Suprapubic skin (tissue), 4 donors: ENCODE results near the gene SPOCD1. TPM values are rescaled to one million over a fixed set of nuclear protein-coding genes. Genes with fewer than 3 reads are reported as not detected.

Source experiments
- DNase-seq, 2 donors: peaks; one replicate each; pipeline ENCODE4 v3.0.0-alpha.2; 2019; ENCODE audit warnings: low spot score in 2 of 2
- H3K27ac ChIP-seq: fragments of 200-600 bp; sonication (generic); one replicate; pipeline ENCODE4 v1.5.1; 2019
- H3K27me3 ChIP-seq: fragments of 200-600 bp; sonication (generic); one replicate; pipeline ENCODE4 v1.5.1; 2019
- H3K36me3 ChIP-seq: fragments of 200-600 bp; sonication (generic); one replicate; pipeline ENCODE4 v1.5.1; 2019
- H3K4me1 ChIP-seq: fragments of 200-600 bp; sonication (generic); one replicate; pipeline ENCODE4 v1.5.1; 2019
- H3K4me3 ChIP-seq: fragments of 200-600 bp; sonication (generic); one replicate; pipeline ENCODE4 v1.5.1; 2019; ENCODE audit warnings: mild to moderate bottlenecking
- H3K9me3 ChIP-seq: fragments of 200-600 bp; sonication (generic); one replicate; pipeline ENCODE4 v1.5.1; 2019
- EP300 ChIP-seq: sonication (generic); formaldehyde crosslinking; IDR thresholded peaks from one replicate; pipeline ENCODE4 v1.6.1; 2017; ENCODE audit warnings: antibody characterized with exemption
- POLR2A ChIP-seq, 2 donors: fragments of 450-650 bp; IDR thresholded peaks; one replicate each; pipeline ENCODE4 v1.6.1; 2017; ENCODE audit warnings: antibody characterized with exemption in 2 of 2, mild to moderate bottlenecking in 2 of 2, moderate library complexity in 2 of 2
- POLR2AphosphoS5 ChIP-seq, 3 donors: sonication (generic); formaldehyde crosslinking; IDR thresholded peaks; one replicate each; pipeline ENCODE4 v1.6.1; 2017; ENCODE audit warnings: antibody characterized with exemption in 3 of 3
- WGBS: methylation state at CpG from one replicate; pipeline ENCODE4 v1.1.5; 2018; 5-methylcytosine and 5-hydroxymethylcytosine counted together
- total RNA-seq, 4 donors: library from RNA; depleted of rRNA; stranded (reverse); fragments of >200 nt; gene quantifications; one replicate each; pipeline ENCODE4 v1.1.0, GENCODE V29; 2016
- TF ChIP-seq, protein P1 (sequence below), 2 donors: fragments of 200-600 bp in 1 of 2; fragments of 450-650 bp in 1 of 2; sonication (generic) in 1 of 2; IDR thresholded peaks; one replicate each; pipeline ENCODE4 v1.5.1; 2016 to 2019; ENCODE audit warnings: antibody characterized with exemption in 2 of 2, mild to moderate bottlenecking in 1 of 2, moderate library complexity in 1 of 2

SPOCD1 gene
- total RNA-seq, 4 donors from 2014 or later, result 3.2 TPM; not detected in 3

GRCh38 chr1:31749785-31750735 lies 65.8 kb downstream of the SPOCD1 start:
- no peaks in the 10 kb centered on the region for H3K9me3 ChIP-seq
- H3K27me3 ChIP-seq, result no peaks in the 10 kb centered on the region
- no peaks in the 10 kb centered on the region for H3K36me3 ChIP-seq
- H3K27ac ChIP-seq, result no peak overlapping the region
- no peak for DNase-seq
- TF ChIP-seq, protein P1, sequence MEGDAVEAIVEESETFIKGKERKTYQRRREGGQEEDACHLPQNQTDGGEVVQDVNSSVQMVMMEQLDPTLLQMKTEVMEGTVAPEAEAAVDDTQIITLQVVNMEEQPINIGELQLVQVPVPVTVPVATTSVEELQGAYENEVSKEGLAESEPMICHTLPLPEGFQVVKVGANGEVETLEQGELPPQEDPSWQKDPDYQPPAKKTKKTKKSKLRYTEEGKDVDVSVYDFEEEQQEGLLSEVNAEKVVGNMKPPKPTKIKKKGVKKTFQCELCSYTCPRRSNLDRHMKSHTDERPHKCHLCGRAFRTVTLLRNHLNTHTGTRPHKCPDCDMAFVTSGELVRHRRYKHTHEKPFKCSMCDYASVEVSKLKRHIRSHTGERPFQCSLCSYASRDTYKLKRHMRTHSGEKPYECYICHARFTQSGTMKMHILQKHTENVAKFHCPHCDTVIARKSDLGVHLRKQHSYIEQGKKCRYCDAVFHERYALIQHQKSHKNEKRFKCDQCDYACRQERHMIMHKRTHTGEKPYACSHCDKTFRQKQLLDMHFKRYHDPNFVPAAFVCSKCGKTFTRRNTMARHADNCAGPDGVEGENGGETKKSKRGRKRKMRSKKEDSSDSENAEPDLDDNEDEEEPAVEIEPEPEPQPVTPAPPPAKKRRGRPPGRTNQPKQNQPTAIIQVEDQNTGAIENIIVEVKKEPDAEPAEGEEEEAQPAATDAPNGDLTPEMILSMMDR (IDR thresholded peaks at IDR 0.05), result no peak
- TF ChIP-seq POLR2A (IDR thresholded peaks at IDR 0.05), result no peak
- TF ChIP-seq EP300, result no peak
- TF ChIP-seq POLR2AphosphoS5 (IDR thresholded peaks at IDR 0.05), result no peak
- H3K4me3 ChIP-seq, result no peak overlapping the region
- WGBS, result 93% methylated on average over 7 of the region's 7 CpGs
- H3K4me1 ChIP-seq, result peaks cover 6% of the 10 kb centered on the region

GRCh38 chr1:31748365-31748764 lies 67.5 kb downstream of the SPOCD1 start:
- TF ChIP-seq POLR2AphosphoS5 (IDR thresholded peaks at IDR 0.05), result no peak
- TF ChIP-seq EP300, result no peak
- TF ChIP-seq, protein P1 (IDR thresholded peaks at IDR 0.05), result no peak
- TF ChIP-seq POLR2A (IDR thresholded peaks at IDR 0.05), result no peak
- Histone ChIP-seq H3K36me3 (no peaks in the 10 kb centered on the region), H3K27me3 (no peaks in the 10 kb centered on the region), H3K4me3 (no peak overlapping the region), H3K9me3 (no peaks in the 10 kb centered on the region), H3K27ac (no peak overlapping the region), H3K4me1 (no peaks in the 10 kb centered on the region)
- 100% methylated on average over 2 of the region's 4 CpGs for WGBS
- DNase-seq, result no peak

GRCh38 chr1:31747304-31747703 lies 68.5 kb downstream of the SPOCD1 start:
- Histone ChIP-seq H3K36me3 (no peaks in the 10 kb centered on the region), H3K9me3 (no peaks in the 10 kb centered on the region), H3K4me1 (no peaks in the 10 kb centered on the region), H3K4me3 (no peak overlapping the region), H3K27ac (no peak overlapping the region), H3K27me3 (no peaks in the 10 kb centered on the region)
- TF ChIP-seq POLR2AphosphoS5 (IDR thresholded peaks at IDR 0.05) (no peak), POLR2A (IDR thresholded peaks at IDR 0.05) (no peak), EP300 (no peak)
- TF ChIP-seq, protein P1 (IDR thresholded peaks at IDR 0.05), result no peak
- 87% methylated on average over 1 of the region's 1 CpG for WGBS
- DNase-seq, result no peak

DNA sequence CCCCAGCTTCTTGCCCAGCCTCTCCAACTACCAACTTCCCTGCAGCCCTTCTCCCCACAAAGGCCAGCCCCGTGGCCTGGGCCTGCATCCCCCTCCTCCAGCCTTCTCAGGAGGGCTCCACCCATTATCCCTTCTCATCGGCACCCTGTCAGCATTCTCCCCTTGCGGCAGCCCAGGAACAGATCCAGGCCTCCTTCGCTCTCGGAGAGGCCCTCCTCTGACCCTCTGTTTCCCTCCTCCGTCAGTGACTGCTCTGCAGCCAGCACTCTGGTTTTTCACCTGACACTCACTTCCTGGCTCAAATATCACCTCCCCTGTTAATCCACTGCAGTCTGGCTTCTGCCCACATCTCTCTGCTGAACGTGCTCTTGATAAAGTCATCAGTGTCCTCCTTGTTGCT lies 69.1 kb downstream of the SPOCD1 start:
- Histone ChIP-seq H3K36me3 (no peaks in the 10 kb centered on the region), H3K27ac (no peak overlapping the region), H3K9me3 (no peaks in the 10 kb centered on the region), H3K4me1 (no peaks in the 10 kb centered on the region), H3K27me3 (no peaks in the 10 kb centered on the region), H3K4me3 (no peak overlapping the region)
- no peak for TF ChIP-seq EP300
- no peak for TF ChIP-seq POLR2A (IDR thresholded peaks at IDR 0.05)
- no peak for TF ChIP-seq POLR2AphosphoS5 (IDR thresholded peaks at IDR 0.05)
- TF ChIP-seq, protein P1 (IDR thresholded peaks at IDR 0.05), result no peak
- WGBS, result 72% methylated on average over 7 of the region's 7 CpGs
- no peak for DNase-seq

GRCh38 chr1:31745946-31746670 lies 69.7 kb downstream of the SPOCD1 start:
- no peaks in the 10 kb centered on the region for H3K27me3 ChIP-seq
- no peak for DNase-seq
- H3K9me3 ChIP-seq, result no peaks in the 10 kb centered on the region
- no peaks in the 10 kb centered on the region for H3K4me1 ChIP-seq
- TF ChIP-seq POLR2A (IDR thresholded peaks at IDR 0.05), result no peak
- no peak for TF ChIP-seq EP300
- TF ChIP-seq, protein P1 (IDR thresholded peaks at IDR 0.05), result no peak
- TF ChIP-seq POLR2AphosphoS5 (IDR thresholded peaks at IDR 0.05), result no peak
- H3K36me3 ChIP-seq, result no peaks in the 10 kb centered on the region
- WGBS, result 64% methylated on average over 14 of the region's 15 CpGs
- H3K27ac ChIP-seq, result no peak overlapping the region
- no peak overlapping the region for H3K4me3 ChIP-seq
